SHP77 (cell line): ENCODE results near the gene PDZD7.
A peak's percentile ranks its signal among the peaks of the same experiment; 100 is the strongest.

Source experiments
- DNase-seq, 2 experiments: peaks; one replicate each; lab custom pipeline; 2025; lab: John Stamatoyannopoulos, UW

Gene PDZD7

GRCh38 chr10:101060951-101061623, 30.2 kb upstream of the PDZD7 start:
- DNase-seq = peak; percentile 90 to 91

GRCh38 chr10:101060036-101060950, 29.4 kb upstream of the PDZD7 start:
- DNase-seq = peak; percentile 88 to 95

- DNase-seq = no peak
Measured at GRCh38 chr10:101056365-101057151, 25.6 kb upstream of the PDZD7 start.

GRCh38 chr10:101055411-101055810, 24.5 kb upstream of the PDZD7 start:
- DNase-seq = no peak

GRCh38 chr10:101054876-101055275, 23.9 kb upstream of the PDZD7 start:
- DNase-seq = no peak

- DNase-seq = no peak
Measured at GRCh38 chr10:101054351-101054750, 23.4 kb upstream of the PDZD7 start.

- no peak for DNase-seq
Measured at GRCh38 chr10:101053516-101053915, 22.6 kb upstream of the PDZD7 start.

- no peak for DNase-seq
Measured at GRCh38 chr10:101052285-101052684, 21.4 kb upstream of the PDZD7 start.

- DNase-seq = peak; percentile 54 to 60
Measured at GRCh38 chr10:101050208-101051069, 19.5 kb upstream of the PDZD7 start.

- no peak for DNase-seq
Measured at GRCh38 chr10:101047961-101048892, 17.3 kb upstream of the PDZD7 start.

- no peak for DNase-seq
Measured at GRCh38 chr10:101047268-101047667, 16.3 kb upstream of the PDZD7 start.

- no peak for DNase-seq
Measured at GRCh38 chr10:101046332-101047238, 15.7 kb upstream of the PDZD7 start.

GRCh38 chr10:101044117-101044516, 13.2 kb upstream of the PDZD7 start:
- no peak for DNase-seq

GRCh38 chr10:101043363-101043707, 12.4 kb upstream of the PDZD7 start:
- peak in 1 of 2 experiments; percentile 26 for DNase-seq

GRCh38 chr10:101042667-101043362, 11.9 kb upstream of the PDZD7 start:
- DNase-seq = peak; percentile 92 to 97

GRCh38 chr10:101042118-101042517, 11.2 kb upstream of the PDZD7 start:
- DNase-seq = no peak

- DNase-seq = peak; percentile 59 to 78
Measured at GRCh38 chr10:101041252-101041761, 10.4 kb upstream of the PDZD7 start.

- no peak for DNase-seq
Measured at GRCh38 chr10:101040851-101041250, 9.9 kb upstream of the PDZD7 start.
